ENCODE measurements around the gene MACROD2. TPM values are rescaled to one million over a fixed set of nuclear protein-coding genes. Genes with fewer than 3 reads are reported as not detected.
A peak's percentile ranks its signal among the peaks of the same experiment; 100 is the strongest.
"Not testable (repeated sequence)": the region's sequence is repeated elsewhere in the genome, so short reads cannot be mapped to it uniquely, and the experiment has no call there.

Gene MACROD2
- total RNA-seq, 1 experiment from 2014 or later = 3.4 TPM

- in situ Hi-C loops (cut with HindIII; ENCODE audit: low pct_unique_long_range_greater_than_20kb, low sequenced_read_pairs) = no loop called here
- peak; percentile 43 for DNase-seq (ENCODE audit: low read depth)
Measured at GRCh38 chr20:14453259-14453658, 457.9 kb downstream of the MACROD2 start.

DNA sequence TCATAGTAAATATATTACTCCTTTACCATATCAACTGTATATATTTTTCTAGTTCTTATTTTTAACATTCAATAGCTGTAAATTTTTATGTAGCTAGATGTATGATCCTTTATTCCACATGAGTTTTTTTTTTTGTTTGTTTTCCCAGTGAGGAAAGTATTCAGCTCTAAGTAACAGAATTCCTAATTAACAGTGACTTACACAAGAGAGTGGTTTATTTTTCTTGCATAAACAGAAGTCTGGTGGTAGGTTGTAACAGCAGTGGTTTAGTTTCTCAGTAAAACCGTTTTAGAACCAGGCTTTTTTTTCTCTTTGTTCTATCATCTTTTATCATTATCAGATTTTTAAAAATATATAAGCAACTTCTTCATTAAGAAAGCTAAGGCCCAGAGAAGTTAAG is 459.0 kb downstream of the MACROD2 start:
- in situ Hi-C loops (cut with HindIII; ENCODE audit: low pct_unique_long_range_greater_than_20kb, low sequenced_read_pairs) = no loop called here
- no peak for DNase-seq (ENCODE audit: low read depth)

DNA sequence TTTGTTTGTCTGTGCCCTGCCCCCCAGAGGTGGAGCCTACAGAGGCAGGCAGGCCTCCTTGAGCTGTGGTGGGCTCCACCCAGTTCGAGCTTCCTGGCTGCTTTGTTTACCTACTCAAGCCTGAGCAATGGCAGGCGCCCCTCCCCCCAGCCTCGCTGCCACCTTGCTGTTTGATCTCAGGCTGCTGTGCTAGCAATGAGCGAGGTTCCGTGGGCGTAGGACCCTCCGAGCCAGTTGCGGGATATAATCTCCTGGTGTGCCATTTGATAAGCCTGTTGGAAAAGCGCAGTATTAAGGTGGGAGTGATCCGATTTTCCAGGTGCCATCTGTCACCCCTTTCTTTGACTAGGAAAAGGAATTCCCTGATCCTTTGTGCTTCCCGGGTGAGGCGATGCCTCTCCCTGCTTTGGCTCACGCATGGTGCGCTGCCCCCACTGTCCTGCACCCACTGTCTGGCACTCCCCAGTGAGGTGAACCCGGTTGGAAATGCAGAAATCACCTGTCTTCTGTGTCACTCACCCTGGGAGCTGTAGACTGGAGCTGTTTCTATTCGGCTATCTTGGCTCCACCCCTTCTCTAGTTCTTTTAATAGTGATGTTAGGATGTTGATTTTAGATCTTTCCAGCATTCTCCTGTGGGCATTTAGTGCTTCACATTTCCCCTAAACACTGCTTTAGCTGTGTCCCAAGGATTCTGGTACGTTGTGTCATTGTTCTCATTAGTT is 471.9 kb downstream of the MACROD2 start:
- in situ Hi-C loops (cut with HindIII; ENCODE audit: low pct_unique_long_range_greater_than_20kb, low sequenced_read_pairs) = not testable (repeated sequence)
- DNase-seq (ENCODE audit: low read depth) = peak; percentile 49

DNA sequence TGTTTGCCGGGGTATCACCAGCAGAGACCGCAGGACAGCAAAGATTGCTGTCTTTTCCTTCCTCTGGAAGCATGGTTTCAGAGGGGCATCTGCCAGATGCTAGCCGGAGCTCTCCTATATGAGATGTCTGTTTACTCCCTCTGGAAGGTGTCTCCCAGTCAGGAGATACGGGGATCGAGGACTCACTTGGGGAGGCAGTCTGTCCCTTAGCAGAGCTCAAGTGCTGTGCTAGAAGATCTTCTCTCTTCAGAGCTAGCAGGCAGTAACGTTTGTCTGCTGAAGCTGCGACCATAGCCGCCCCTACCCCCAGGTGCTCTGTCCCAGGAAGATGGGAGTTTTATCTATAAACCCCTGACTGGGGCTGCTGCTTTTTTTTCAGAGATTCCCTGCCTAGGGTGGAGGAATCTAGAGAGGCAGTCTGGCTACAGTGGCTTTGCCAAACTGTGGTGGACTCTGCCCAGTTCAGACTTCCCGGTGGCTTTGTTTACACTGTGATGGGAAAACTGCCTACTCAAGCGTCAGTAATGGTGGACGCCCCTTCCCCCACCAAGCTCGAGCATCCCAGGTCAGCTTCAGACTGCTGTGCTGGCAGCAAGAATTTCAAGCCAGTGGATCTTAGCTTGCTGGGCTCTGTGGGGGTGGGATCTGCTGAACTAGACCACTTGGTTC is 475.0 kb downstream of the MACROD2 start:
- in situ Hi-C loops (cut with HindIII; ENCODE audit: low pct_unique_long_range_greater_than_20kb, low sequenced_read_pairs) = loop anchor here (10.0 kb wide), 1 partner anchor 56 kb away; no protein-coding TSS in a partner anchor
- no peak for DNase-seq (ENCODE audit: low read depth)

GRCh38 chr20:14470977-14471661 is 475.8 kb downstream of the MACROD2 start:
- in situ Hi-C loops (cut with HindIII; ENCODE audit: low pct_unique_long_range_greater_than_20kb, low sequenced_read_pairs) = loop anchor here (10.0 kb wide), 1 partner anchor 56 kb away; no protein-coding TSS in a partner anchor
- DNase-seq (ENCODE audit: low read depth) = no peak

- in situ Hi-C loops (cut with HindIII; ENCODE audit: low pct_unique_long_range_greater_than_20kb, low sequenced_read_pairs) = loop anchor here (10.0 kb wide), 1 partner anchor 62 kb away; no protein-coding TSS in a partner anchor
- DNase-seq (ENCODE audit: low read depth) = peak; percentile 87
Measured at GRCh38 chr20:14477125-14477524, 481.8 kb downstream of the MACROD2 start.

DNA sequence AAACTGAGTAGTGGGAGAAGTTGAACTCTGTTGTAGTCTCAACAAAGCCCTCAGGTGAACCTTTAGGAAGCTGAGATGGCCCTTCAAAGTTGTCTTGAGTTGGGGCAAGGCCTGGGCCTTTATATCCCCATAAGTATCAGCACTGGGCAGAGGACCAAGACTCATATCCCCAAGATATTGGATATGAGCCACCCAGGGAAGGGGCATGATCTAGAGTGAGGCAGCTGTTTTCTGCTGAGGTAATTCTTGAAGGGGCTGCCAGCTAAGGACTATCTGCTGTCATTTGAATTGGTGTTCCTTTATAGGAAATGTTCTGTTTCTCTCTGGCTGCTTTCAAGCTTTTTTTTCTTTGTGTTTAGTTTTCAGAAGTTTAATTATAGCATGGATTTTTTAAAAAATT is 482.8 kb downstream of the MACROD2 start:
- in situ Hi-C loops (cut with HindIII; ENCODE audit: low pct_unique_long_range_greater_than_20kb, low sequenced_read_pairs) = loop anchor here (10.0 kb wide), 1 partner anchor 63 kb away; no protein-coding TSS in a partner anchor
- no peak for DNase-seq (ENCODE audit: low read depth)

- in situ Hi-C loops (cut with HindIII; ENCODE audit: low pct_unique_long_range_greater_than_20kb, low sequenced_read_pairs) = no loop called here
- no peak for DNase-seq (ENCODE audit: low read depth)
Measured at GRCh38 chr20:14481863-14482262, 486.5 kb downstream of the MACROD2 start.

GRCh38 chr20:14488212-14488611 is 492.9 kb downstream of the MACROD2 start:
- no peak for DNase-seq (ENCODE audit: low read depth)
- in situ Hi-C loops (cut with HindIII; ENCODE audit: low pct_unique_long_range_greater_than_20kb, low sequenced_read_pairs) = no loop called here

DNA sequence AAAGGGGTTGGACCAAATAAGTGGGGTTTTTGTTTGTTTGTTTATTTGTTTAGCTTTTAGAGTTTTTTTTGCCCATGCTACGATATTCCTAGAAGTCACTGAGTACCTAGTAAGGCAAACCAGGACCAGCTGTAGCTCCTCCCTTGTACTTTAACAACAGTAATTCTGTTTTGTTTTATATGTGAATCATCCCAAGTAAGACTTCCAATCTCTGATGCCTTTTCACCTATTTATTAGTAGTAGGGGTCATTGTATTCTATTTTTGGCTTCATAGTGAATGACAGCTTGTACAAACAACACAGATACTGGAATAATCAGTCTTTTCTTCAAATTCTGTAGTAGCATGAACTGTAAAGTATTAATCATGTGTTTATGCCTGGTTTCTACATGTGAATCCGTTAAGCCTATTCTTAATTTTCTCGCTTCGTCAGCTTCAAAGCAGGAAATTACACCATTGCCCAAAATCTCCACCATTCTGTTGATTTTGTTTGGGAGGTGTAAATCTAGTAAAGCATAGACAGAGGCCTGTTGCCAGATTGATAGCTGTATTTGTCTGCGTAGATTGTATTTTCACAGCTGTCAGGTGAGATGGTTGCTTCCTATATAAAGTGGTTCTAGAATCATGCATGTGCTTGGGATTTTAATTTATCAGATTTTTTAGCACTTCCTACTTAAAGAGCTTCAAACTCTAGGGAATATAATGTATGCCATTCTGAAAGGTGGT is 493.6 kb downstream of the MACROD2 start:
- in situ Hi-C loops (cut with HindIII; ENCODE audit: low pct_unique_long_range_greater_than_20kb, low sequenced_read_pairs) = no loop called here
- no peak for DNase-seq (ENCODE audit: low read depth)

DNA sequence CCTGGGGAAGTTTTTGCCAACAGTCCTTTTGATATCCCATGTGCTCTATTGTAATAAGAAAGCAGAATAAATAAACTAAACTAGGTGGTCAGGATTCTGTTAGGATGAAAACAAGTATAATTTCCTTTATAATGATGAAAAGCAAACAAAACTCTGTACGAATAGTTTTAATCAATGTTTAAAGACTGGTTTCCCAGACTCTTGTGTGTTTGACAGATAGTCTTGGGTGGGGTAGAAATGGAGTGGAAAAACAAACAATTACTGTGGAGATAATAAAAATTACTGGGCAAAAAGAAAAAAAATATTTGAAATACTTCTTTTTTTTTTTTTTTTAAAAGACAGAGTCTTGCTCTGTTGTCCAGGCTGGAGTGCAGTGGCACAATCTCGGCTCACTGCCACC is 494.2 kb downstream of the MACROD2 start:
- in situ Hi-C loops (cut with HindIII; ENCODE audit: low pct_unique_long_range_greater_than_20kb, low sequenced_read_pairs) = no loop called here
- no peak for DNase-seq (ENCODE audit: low read depth)

DNA sequence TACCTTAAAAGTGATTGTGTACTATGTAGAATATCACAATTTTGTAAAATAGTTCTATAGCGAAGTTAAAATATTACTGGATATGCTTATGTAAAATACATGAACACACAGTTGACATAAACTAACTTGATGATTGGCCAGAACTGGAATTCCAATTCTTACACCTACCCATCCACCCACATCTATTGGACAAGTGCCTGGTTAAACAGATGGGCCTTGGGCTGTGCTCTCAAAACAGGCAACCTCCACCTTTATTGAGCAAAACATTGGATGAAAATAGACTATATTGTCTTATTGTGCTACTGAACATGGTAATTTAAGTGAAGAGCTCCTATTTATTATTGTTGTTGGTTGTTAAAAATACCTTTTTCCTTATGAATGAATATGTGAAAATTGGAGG is 496.1 kb downstream of the MACROD2 start:
- no peak for DNase-seq (ENCODE audit: low read depth)
- in situ Hi-C loops (cut with HindIII; ENCODE audit: low pct_unique_long_range_greater_than_20kb, low sequenced_read_pairs) = no loop called here

GRCh38 chr20:14493408-14493807 is 498.1 kb downstream of the MACROD2 start:
- in situ Hi-C loops (cut with HindIII; ENCODE audit: low pct_unique_long_range_greater_than_20kb, low sequenced_read_pairs) = no loop called here
- no peak for DNase-seq (ENCODE audit: low read depth)

DNA sequence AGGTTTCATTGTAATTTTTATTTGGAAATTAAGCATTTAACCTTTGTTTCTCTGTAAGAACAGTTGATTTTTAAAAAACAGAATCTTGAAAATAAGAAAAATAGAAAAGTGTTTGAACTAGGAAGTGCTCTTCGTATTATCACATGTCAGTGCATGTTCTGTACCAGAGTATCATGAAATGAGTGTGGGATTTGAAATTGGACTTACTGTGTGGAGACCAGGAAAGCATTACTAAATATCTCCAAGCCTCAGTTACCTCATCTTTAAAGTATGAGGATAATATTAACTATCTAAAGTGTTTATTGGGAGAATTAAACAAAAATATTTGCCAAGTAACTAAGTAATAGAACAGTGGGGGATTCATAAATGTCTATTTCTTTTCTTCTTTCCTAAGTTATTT is 499.0 kb downstream of the MACROD2 start:
- no peak for DNase-seq (ENCODE audit: low read depth)

DNA sequence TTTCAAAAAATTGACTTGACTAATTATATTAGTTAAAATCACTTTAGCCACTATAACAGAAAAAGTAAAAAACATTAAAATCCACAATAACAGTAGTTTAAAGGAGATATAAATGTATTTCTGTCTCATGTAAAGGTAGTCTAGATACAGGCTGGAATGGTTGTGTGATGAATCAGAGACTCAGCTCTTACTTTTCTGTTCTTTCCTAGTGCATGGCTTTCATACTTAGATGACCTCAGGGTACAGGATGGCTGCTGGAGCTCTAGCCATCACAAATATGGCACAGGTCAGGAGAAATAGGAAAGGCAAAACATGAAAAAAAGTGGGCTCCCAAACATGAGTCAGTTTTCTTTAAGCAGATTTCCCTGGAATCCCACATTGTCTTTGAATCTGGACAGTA is 499.8 kb downstream of the MACROD2 start:
- in situ Hi-C loops (cut with HindIII; ENCODE audit: low pct_unique_long_range_greater_than_20kb, low sequenced_read_pairs) = no loop called here
- DNase-seq (ENCODE audit: low read depth) = no peak

More for the DNA sequence above, 499.0 kb downstream of the MACROD2 start:
- in situ Hi-C loops (cut with HindIII; ENCODE audit: low pct_unique_long_range_greater_than_20kb, low sequenced_read_pairs) = no loop called here

- in situ Hi-C loops (cut with HindIII; ENCODE audit: low pct_unique_long_range_greater_than_20kb, low sequenced_read_pairs) = no loop called here
Measured at GRCh38 chr20:14497004-14497403, 501.7 kb downstream of the MACROD2 start.

DNA sequence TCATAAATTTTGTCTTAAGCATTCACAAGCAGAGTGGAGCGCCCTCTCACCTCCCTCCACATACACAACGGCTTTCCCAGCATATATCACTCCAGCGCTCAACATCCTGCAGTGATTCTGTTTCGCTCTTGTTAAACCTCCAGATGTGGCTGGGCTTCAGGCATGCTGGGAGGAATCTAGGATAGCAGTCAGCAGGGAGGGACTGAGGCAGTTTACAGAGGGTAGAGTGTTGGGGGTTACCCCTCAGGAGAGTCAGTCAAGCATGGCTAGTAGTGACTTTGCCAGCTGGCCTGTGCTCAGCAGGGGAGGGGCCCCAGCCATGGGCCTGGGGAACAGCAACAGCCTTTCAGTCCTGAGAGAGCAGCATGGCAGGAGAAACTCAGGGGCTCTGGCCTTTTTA is 503.5 kb downstream of the MACROD2 start:
- no peak for DNase-seq (ENCODE audit: low read depth)

More at GRCh38 chr20:14497004-14497403, 501.7 kb downstream of the MACROD2 start:
- no peak for DNase-seq (ENCODE audit: low read depth)

DNA sequence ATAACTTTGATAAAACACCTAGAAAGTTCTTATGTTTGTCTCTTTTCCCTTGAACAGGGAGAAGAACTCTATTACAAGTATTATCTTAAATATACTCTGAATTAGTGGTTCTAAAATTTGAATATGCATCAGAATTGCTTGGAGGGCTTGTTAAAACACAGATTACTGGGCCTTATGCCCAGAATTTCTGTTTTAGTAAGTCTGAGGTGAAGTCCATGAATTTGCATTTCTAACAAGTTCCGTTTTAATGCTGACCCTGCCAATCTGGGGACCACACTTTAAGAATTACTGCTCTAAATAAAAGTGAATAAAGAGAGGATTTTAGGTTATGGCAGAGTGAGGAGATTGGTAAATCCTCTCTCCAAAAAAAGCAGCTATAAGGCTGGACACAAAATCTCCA is 510.2 kb downstream of the MACROD2 start:
- in situ Hi-C loops (cut with HindIII; ENCODE audit: low pct_unique_long_range_greater_than_20kb, low sequenced_read_pairs) = no loop called here
- DNase-seq (ENCODE audit: low read depth) = no peak

More for the DNA sequence above, 503.5 kb downstream of the MACROD2 start:
- in situ Hi-C loops (cut with HindIII; ENCODE audit: low pct_unique_long_range_greater_than_20kb, low sequenced_read_pairs) = no loop called here
